Panc1 (cell line): ENCODE results near the gene GJC2. TPM values are rescaled to one million over a fixed set of nuclear protein-coding genes. Genes with fewer than 3 reads are reported as not detected.

Experiments used
- ATAC-seq: fragments of 200-7000 bp; cut with Tn5 transposase; 2 replicates; pipeline ENCODE4 v1.9.1; 2020; ENCODE audit warnings: mild to moderate bottlenecking, moderate library complexity
- BruUV-seq: library from RNA; stranded (reverse); fragments of 400-500 nt; replicated peaks from 2 replicates; lab custom pipeline; 2021; lab: Mats Ljungman, UMichigan
- CTCF ChIA-PET: fragments of 300-600 bp; sonication (Branson Sonifier 250); formaldehyde crosslinking; loops from one replicate; lab custom pipeline; 2022; ENCODE audit warnings: antibody characterized with exemption; lab: Charles Lee
- POLR2A ChIA-PET: fragments of 300-600 bp; sonication (Branson Sonifier 250); formaldehyde crosslinking; loops from one replicate; lab custom pipeline; 2022; ENCODE audit warnings: antibody characterized with exemption; lab: Charles Lee
- DNase-seq: peaks from one replicate; pipeline ENCODE4 v3.0.0-alpha.2; 2010; ENCODE audit warnings: low read depth, low spot score
- H3K27ac ChIP-seq: 2 replicates; pipeline ENCODE4 v1.5.1; 2011; ENCODE audit warnings: mild to moderate bottlenecking, low read length, inconsistent platforms
- H3K27me3 ChIP-seq: fragments of 200-500 bp; sonication (Bioruptor generic); 2 replicates; pipeline ENCODE4 v1.6.0; 2014; ENCODE audit warnings: low read length, inconsistent platforms; ENCODE audit not compliant: control insufficient read depth, insufficient read depth
- H3K36me3 ChIP-seq: fragments of 200-500 bp; sonication (Bioruptor generic); 2 replicates; pipeline ENCODE4 v1.5.1; 2014; ENCODE audit warnings: inconsistent platforms, mild to moderate bottlenecking, low read length, moderate library complexity; ENCODE audit not compliant: control insufficient read depth, insufficient read depth
- H3K4me1 ChIP-seq: 2 replicates; pipeline ENCODE4 v1.5.1; 2011; ENCODE audit warnings: inconsistent platforms, mild to moderate bottlenecking, low read length, moderate library complexity; ENCODE audit not compliant: control insufficient read depth, insufficient read depth
- H3K4me3 ChIP-seq, 2 experiments: 2 replicates each; pipeline ENCODE4 v1.5.1; 2011 to 2012; ENCODE audit warnings: low read depth in 2 of 2, low read length in 2 of 2, mild to moderate bottlenecking in 2 of 2, inconsistent platforms in 1 of 2, moderate library complexity in 1 of 2
- H3K9me3 ChIP-seq: fragments of 200-500 bp; sonication (Bioruptor generic); 2 replicates; pipeline ENCODE4 v1.5.1; 2014; ENCODE audit warnings: low read depth, mild to moderate bottlenecking, inconsistent platforms, low read length, moderate library complexity; ENCODE audit not compliant: control insufficient read depth, insufficient read depth
- POLR2AphosphoS5 ChIP-seq: IDR thresholded peaks from 2 replicates; pipeline ENCODE4 v1.6.1; 2012; ENCODE audit warnings: mild to moderate bottlenecking, low read depth, low read length, moderate library complexity
- SIN3A ChIP-seq: IDR thresholded peaks from 2 replicates; pipeline ENCODE4 v1.6.1; 2012; ENCODE audit warnings: low read depth, mild to moderate bottlenecking, low read length, moderate library complexity, borderline replicate concordance; ENCODE audit not compliant: insufficient read depth
- TCF7L2 ChIP-seq: IDR thresholded peaks from 2 replicates; pipeline ENCODE4 v1.6.1; 2011; ENCODE audit warnings: mild to moderate bottlenecking, low read depth, low read length, inconsistent platforms
- in situ Hi-C: cut with HindIII; loops from 2 replicates; pipeline ENCODE4 v1.10.0; 2016; ENCODE audit warnings: low sequenced_read_pairs, low pct_unique_long_range_greater_than_20kb
- intact Hi-C: fragments of 100-400 bp; cut with micrococcal nuclease; formaldehyde crosslinking; loops from one replicate; pipeline ENCODE4 v1.10.0; 2022; ENCODE audit not compliant: unreplicated experiment
- total RNA-seq: library from RNA; stranded (reverse); gene quantifications from one replicate; pipeline ENCODE4 v1.2.1, GENCODE V29; 2021; ENCODE audit not compliant: unreplicated experiment
- TF ChIP-seq, protein P1 (sequence below), 2 experiments: IDR thresholded peaks; 2 replicates each; pipeline ENCODE4 v1.6.1; 2011 to 2012; ENCODE audit warnings: low read depth in 2 of 2, control low read depth in 1 of 2, low read length in 1 of 2, mild to moderate bottlenecking in 1 of 2, moderate library complexity in 1 of 2; ENCODE audit not compliant: insufficient read depth in 1 of 2
- TF ChIP-seq, protein P2 (sequence below): fragments of 450-650 bp; IDR thresholded peaks from 2 replicates; pipeline ENCODE4 v1.5.1; 2017; ENCODE audit warnings: mild to moderate bottlenecking

Gene GJC2
- total RNA-seq, 1 experiment from 2014 or later: 2.4 TPM

- DNase-seq (no peak), ATAC-seq (no peak)
- Histone ChIP-seq H3K27ac (no peak overlapping the region), H3K4me1 (peaks cover 5% of the 10 kb centered on the region; the same call in 1 of the 2 replicates), H3K27me3 (no peaks in the 10 kb centered on the region), H3K36me3 (peaks cover 2% of the 10 kb centered on the region; the same call in 1 of the 2 replicates), H3K9me3 (no peaks in the 10 kb centered on the region), H3K4me3 (no peak overlapping the region)
- TF ChIP-seq, protein P1, sequence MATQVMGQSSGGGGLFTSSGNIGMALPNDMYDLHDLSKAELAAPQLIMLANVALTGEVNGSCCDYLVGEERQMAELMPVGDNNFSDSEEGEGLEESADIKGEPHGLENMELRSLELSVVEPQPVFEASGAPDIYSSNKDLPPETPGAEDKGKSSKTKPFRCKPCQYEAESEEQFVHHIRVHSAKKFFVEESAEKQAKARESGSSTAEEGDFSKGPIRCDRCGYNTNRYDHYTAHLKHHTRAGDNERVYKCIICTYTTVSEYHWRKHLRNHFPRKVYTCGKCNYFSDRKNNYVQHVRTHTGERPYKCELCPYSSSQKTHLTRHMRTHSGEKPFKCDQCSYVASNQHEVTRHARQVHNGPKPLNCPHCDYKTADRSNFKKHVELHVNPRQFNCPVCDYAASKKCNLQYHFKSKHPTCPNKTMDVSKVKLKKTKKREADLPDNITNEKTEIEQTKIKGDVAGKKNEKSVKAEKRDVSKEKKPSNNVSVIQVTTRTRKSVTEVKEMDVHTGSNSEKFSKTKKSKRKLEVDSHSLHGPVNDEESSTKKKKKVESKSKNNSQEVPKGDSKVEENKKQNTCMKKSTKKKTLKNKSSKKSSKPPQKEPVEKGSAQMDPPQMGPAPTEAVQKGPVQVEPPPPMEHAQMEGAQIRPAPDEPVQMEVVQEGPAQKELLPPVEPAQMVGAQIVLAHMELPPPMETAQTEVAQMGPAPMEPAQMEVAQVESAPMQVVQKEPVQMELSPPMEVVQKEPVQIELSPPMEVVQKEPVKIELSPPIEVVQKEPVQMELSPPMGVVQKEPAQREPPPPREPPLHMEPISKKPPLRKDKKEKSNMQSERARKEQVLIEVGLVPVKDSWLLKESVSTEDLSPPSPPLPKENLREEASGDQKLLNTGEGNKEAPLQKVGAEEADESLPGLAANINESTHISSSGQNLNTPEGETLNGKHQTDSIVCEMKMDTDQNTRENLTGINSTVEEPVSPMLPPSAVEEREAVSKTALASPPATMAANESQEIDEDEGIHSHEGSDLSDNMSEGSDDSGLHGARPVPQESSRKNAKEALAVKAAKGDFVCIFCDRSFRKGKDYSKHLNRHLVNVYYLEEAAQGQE (IDR thresholded peaks at IDR 0.05; ENCODE audit: insufficient read depth in 1 of 2, low read depth in 2 of 2, low read length in 1 of 2): no peak
- no peak for TF ChIP-seq TCF7L2
- no peak for TF ChIP-seq SIN3A
- no peak for TF ChIP-seq POLR2AphosphoS5
- TF ChIP-seq, protein P2, sequence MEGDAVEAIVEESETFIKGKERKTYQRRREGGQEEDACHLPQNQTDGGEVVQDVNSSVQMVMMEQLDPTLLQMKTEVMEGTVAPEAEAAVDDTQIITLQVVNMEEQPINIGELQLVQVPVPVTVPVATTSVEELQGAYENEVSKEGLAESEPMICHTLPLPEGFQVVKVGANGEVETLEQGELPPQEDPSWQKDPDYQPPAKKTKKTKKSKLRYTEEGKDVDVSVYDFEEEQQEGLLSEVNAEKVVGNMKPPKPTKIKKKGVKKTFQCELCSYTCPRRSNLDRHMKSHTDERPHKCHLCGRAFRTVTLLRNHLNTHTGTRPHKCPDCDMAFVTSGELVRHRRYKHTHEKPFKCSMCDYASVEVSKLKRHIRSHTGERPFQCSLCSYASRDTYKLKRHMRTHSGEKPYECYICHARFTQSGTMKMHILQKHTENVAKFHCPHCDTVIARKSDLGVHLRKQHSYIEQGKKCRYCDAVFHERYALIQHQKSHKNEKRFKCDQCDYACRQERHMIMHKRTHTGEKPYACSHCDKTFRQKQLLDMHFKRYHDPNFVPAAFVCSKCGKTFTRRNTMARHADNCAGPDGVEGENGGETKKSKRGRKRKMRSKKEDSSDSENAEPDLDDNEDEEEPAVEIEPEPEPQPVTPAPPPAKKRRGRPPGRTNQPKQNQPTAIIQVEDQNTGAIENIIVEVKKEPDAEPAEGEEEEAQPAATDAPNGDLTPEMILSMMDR: no peak
- in situ Hi-C loops: no loop called here
- intact Hi-C loops: no loop called here
- BruUV-seq: no TSS peak
- ChIA-PET POLR2A (no interaction called here), CTCF (no interaction called here)
Measured at GRCh38 chr1:228112617-228113016, 37.1 kb upstream of the GJC2 start.

- ATAC-seq (no peak), DNase-seq (no peak)
- Histone ChIP-seq H3K4me1 (no peaks in the 10 kb centered on the region), H3K4me3 (no peak overlapping the region), H3K9me3 (peaks cover 9% of the 10 kb centered on the region; the same call in 1 of the 2 replicates), H3K27me3 (no peaks in the 10 kb centered on the region), H3K36me3 (no peaks in the 10 kb centered on the region; the same call in 1 of the 2 replicates), H3K27ac (no peak overlapping the region)
- ChIA-PET POLR2A (no interaction called here), CTCF (no interaction called here)
- no TSS peak for BruUV-seq
- in situ Hi-C loops: no loop called here
- TF ChIP-seq, protein P2: no peak
- TF ChIP-seq TCF7L2 (no peak), POLR2AphosphoS5 (no peak)
- TF ChIP-seq, protein P1 (IDR thresholded peaks at IDR 0.05; ENCODE audit: insufficient read depth in 1 of 2, low read depth in 2 of 2, low read length in 1 of 2): no peak
- intact Hi-C loops: no loop called here
Measured at GRCh38 chr1:228114827-228115226, 34.9 kb upstream of the GJC2 start.
